Measurements from ENCODE around the gene PPP3CA. TPM values are rescaled to one million over a fixed set of nuclear protein-coding genes. Genes with fewer than 3 reads are reported as not detected.

Gene PPP3CA
- total and polyA plus RNA-seq, 2 experiments from 2014 or later: 42.3 to 42.8 TPM

DNA sequence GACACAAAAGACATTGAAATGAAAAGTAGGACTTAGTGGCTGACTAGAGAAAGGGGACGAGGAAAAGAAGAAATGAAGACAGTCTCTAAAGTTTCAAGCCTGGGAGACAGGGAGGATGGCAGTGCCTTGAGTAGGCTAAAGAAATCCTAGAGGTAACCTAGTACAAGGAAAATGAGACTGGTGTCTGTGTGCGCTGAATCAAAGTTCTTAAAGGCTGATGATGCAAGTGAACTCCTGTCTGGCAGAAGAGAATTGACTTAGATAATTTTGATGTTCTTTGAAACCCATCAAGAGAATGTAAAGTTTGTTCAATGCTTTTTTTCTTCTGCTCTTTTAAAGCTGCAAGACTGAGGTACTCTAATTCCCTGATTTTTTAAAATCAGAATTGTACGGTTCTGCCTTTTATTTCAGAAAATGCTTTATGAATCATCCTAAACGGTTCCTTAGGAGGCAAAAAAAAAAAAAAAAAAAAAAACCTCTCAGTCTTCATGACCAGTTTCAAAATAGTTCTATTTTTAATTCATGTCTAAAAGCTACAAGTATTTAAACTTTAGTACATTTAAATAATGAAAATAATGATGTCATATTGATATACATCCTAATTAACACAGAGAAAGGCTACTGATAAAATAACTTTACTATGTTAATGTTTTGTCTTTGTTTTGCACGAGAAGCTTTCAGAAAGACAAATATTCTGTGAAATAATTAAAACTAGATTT, 189.8 kb downstream of the PPP3CA start:
- H3F3A ChIP-seq (ENCODE audit: insufficient read depth): peaks cover 28% of the 10 kb centered on the region
- in situ Hi-C loops (cut with MboI): no loop called here
- H2AFZ ChIP-seq: peak overlapping the region; percentile 13; the same call in 1 of the 2 replicates
- peak overlapping the region; percentile 39 for H3K4me3 ChIP-seq
- H3K9me2 ChIP-seq (ENCODE audit: insufficient read depth): no peaks in the 10 kb centered on the region
- no peaks in the 10 kb centered on the region for H3K27me3 ChIP-seq (replicated peaks; ENCODE audit: insufficient read depth)
- H3K4me2 ChIP-seq (ENCODE audit: unreplicated experiment): peak overlapping the region; percentile 76
- no peaks in the 10 kb centered on the region for H4K20me1 ChIP-seq (ENCODE audit: insufficient read depth)
- H3K36me3 ChIP-seq (ENCODE audit: low read depth): no peaks in the 10 kb centered on the region
- H3K9me3 ChIP-seq (ENCODE audit: low read depth): no peaks in the 10 kb centered on the region
- H3K27ac ChIP-seq: peak overlapping the region; percentile 56
- peak overlapping the region; percentile 52 for H3K9ac ChIP-seq
- TF ChIP-seq EZH2phosphoT487 (IDR thresholded peaks at IDR 0.05; ENCODE audit: insufficient read depth, low read depth): no peak
- no peak for TF ChIP-seq EZH2 (IDR thresholded peaks at IDR 0.05; ENCODE audit: insufficient read depth, poor library complexity, severe bottlenecking)
- DNase-seq: peak; percentile 55
- peaks cover 63% of the 10 kb centered on the region for H3K79me2 ChIP-seq (ENCODE audit: insufficient read depth)
- H3K4me1 ChIP-seq (ENCODE audit: insufficient read depth): peaks cover 39% of the 10 kb centered on the region
- 52 to 57% methylated on average over 5 of the region's 5 CpGs for WGBS, 2 experiments (ENCODE audit: low coverage in 1 of 2, low lambda C conversion rate in 2 of 2, missing lambda C conversion rate in 2 of 2)

DNA sequence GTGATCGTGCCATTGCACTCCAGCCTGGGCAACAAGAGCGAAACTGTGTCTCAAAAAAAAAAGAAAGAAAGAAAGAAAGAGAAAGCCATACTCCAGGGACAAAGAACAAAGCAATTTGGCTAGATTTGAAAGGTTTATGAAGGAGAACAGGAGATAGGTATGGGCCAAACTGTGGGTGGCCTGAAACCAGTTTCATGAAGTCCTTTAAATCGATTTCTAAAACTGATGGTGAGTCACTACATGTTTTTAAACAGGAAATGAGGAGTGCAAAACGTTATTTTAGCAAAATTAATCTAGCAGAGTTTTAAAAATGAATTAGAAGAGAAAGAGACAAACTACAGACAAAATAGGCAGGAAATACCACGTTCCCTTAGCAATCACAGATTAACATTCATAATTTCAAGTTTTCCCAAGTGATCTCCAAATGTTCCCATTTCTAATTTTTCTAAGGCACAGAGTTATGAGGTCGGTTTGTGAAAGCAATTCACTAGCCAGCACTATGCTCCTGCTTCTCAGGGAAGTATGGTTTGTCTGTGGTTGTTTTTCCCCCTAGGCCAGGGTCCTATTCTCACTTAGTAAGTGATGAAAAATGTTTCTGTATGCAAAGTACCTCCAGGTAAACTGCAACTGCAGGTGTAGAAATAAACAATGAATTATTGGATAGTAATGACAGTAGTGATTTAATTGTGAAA, 190.6 kb downstream of the PPP3CA start:
- H3K9ac ChIP-seq: no peak overlapping the region
- peak overlapping the region; percentile 39 for H3K4me3 ChIP-seq
- TF ChIP-seq EZH2 (IDR thresholded peaks at IDR 0.05; ENCODE audit: insufficient read depth, poor library complexity, severe bottlenecking) (no peak), EZH2phosphoT487 (IDR thresholded peaks at IDR 0.05; ENCODE audit: insufficient read depth, low read depth) (no peak)
- H3K27me3 ChIP-seq (replicated peaks; ENCODE audit: insufficient read depth): no peaks in the 10 kb centered on the region
- H3K4me2 ChIP-seq (ENCODE audit: unreplicated experiment): peak overlapping the region; percentile 76
- no peak overlapping the region for H2AFZ ChIP-seq
- H3F3A ChIP-seq (ENCODE audit: insufficient read depth): peaks cover 28% of the 10 kb centered on the region
- in situ Hi-C loops (cut with MboI): no loop called here
- H4K20me1 ChIP-seq (ENCODE audit: insufficient read depth): no peaks in the 10 kb centered on the region
- WGBS, 2 experiments (ENCODE audit: low coverage in 1 of 2, low lambda C conversion rate in 2 of 2, missing lambda C conversion rate in 2 of 2): 41 to 42% methylated on average over 6 of the region's 6 CpGs
- no peaks in the 10 kb centered on the region for H3K36me3 ChIP-seq (ENCODE audit: low read depth)
- peaks cover 39% of the 10 kb centered on the region for H3K4me1 ChIP-seq (ENCODE audit: insufficient read depth)
- DNase-seq: peak; percentile 18
- H3K27ac ChIP-seq: 0 out of 2 replicates have a peak overlapping the region, but pooled peaks have one; percentile 56
- H3K79me2 ChIP-seq (ENCODE audit: insufficient read depth): peaks cover 66% of the 10 kb centered on the region
- H3K9me3 ChIP-seq (ENCODE audit: low read depth): no peaks in the 10 kb centered on the region
- H3K9me2 ChIP-seq (ENCODE audit: insufficient read depth): no peaks in the 10 kb centered on the region

DNA sequence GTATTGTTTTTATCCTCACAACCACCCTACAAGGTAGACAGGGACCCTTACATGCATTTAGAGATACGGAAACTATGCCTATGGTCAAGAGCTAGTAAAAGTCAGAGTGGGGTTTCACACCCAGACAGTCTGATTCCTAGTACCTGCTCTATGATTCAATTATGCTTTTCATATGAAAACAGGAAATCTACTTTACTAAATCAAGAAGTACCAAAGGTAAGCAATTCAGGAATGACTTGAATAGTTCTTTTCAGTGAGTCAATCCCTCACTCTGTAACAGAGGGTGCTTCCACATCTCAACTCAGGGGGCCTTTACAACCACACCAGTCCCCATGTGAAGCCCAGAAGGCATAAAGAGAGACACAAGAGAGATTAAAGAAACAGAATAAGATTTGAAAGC, 191.4 kb downstream of the PPP3CA start:
- no peaks in the 10 kb centered on the region for H3K9me3 ChIP-seq (ENCODE audit: low read depth)
- 98 to 100% methylated on average over 1 of the region's 1 CpG for WGBS, 2 experiments (ENCODE audit: low coverage in 1 of 2, low lambda C conversion rate in 2 of 2, missing lambda C conversion rate in 2 of 2)
- H3K79me2 ChIP-seq (ENCODE audit: insufficient read depth): peaks cover 64% of the 10 kb centered on the region
- no peaks in the 10 kb centered on the region for H4K20me1 ChIP-seq (ENCODE audit: insufficient read depth)
- H3K4me1 ChIP-seq (ENCODE audit: insufficient read depth): peaks cover 39% of the 10 kb centered on the region
- no peak overlapping the region for H3K9ac ChIP-seq
- in situ Hi-C loops (cut with MboI): no loop called here
- H3K36me3 ChIP-seq (ENCODE audit: low read depth): no peaks in the 10 kb centered on the region
- no peaks in the 10 kb centered on the region for H3K27me3 ChIP-seq (replicated peaks; ENCODE audit: insufficient read depth)
- TF ChIP-seq EZH2 (IDR thresholded peaks at IDR 0.05; ENCODE audit: insufficient read depth, poor library complexity, severe bottlenecking) (no peak), EZH2phosphoT487 (IDR thresholded peaks at IDR 0.05; ENCODE audit: insufficient read depth, low read depth) (no peak)
- peak overlapping the region; percentile 76 for H3K4me2 ChIP-seq (ENCODE audit: unreplicated experiment)
- H3F3A ChIP-seq (ENCODE audit: insufficient read depth): peaks cover 28% of the 10 kb centered on the region
- no peak overlapping the region for H3K4me3 ChIP-seq
- no peak for DNase-seq
- H3K9me2 ChIP-seq (ENCODE audit: insufficient read depth): no peaks in the 10 kb centered on the region
- H3K27ac ChIP-seq: peak overlapping the region; percentile 6
- H2AFZ ChIP-seq: no peak overlapping the region

DNA sequence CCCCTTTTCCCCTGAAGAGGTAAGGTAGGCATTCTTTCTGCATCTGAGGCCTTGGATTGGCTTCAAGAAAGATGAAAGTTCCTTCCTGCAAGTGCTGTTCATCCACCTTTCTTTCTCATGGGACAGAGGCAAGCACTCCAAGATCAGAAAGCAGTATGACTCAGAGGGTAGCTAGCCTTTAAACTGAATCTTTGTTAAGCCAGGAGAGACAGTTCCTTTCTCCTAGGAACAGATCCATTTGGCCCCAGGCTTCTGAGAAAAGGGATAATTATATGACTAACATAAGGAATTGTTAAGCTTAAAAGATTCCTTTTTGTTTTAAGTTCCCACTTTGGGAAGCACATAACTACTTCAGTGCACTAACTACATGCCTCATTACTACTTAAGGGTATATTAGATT, 192.0 kb downstream of the PPP3CA start:
- peak; percentile 80 for DNase-seq
- peaks cover 39% of the 10 kb centered on the region for H3K4me1 ChIP-seq (ENCODE audit: insufficient read depth)
- peak overlapping the region; percentile 6 for H3K27ac ChIP-seq
- H3K27me3 ChIP-seq (replicated peaks; ENCODE audit: insufficient read depth): no peaks in the 10 kb centered on the region
- peak overlapping the region; percentile 76 for H3K4me2 ChIP-seq (ENCODE audit: unreplicated experiment)
- H2AFZ ChIP-seq: no peak overlapping the region
- no peak overlapping the region for H3K9ac ChIP-seq
- H3K9me2 ChIP-seq (ENCODE audit: insufficient read depth): no peaks in the 10 kb centered on the region
- no peaks in the 10 kb centered on the region for H4K20me1 ChIP-seq (ENCODE audit: insufficient read depth)
- no peak overlapping the region for H3K4me3 ChIP-seq
- no peak for TF ChIP-seq EZH2phosphoT487 (IDR thresholded peaks at IDR 0.05; ENCODE audit: insufficient read depth, low read depth)
- TF ChIP-seq EZH2 (IDR thresholded peaks at IDR 0.05; ENCODE audit: insufficient read depth, poor library complexity, severe bottlenecking): no peak
- no peaks in the 10 kb centered on the region for H3K9me3 ChIP-seq (ENCODE audit: low read depth)
- H3F3A ChIP-seq (ENCODE audit: insufficient read depth): peaks cover 28% of the 10 kb centered on the region
- no peaks in the 10 kb centered on the region for H3K36me3 ChIP-seq (ENCODE audit: low read depth)
- H3K79me2 ChIP-seq (ENCODE audit: insufficient read depth): peaks cover 67% of the 10 kb centered on the region
- in situ Hi-C loops (cut with MboI): no loop called here
